Measurements from ENCODE around the gene CYP2R1. TPM values are rescaled to one million over a fixed set of nuclear protein-coding genes. Genes with fewer than 3 reads are reported as not detected.
A peak's percentile ranks its signal among the peaks of the same experiment; 100 is the strongest.

Gene CYP2R1
- total and polyA plus RNA-seq, 2 of the 8 experiments (the other 6 are each of a cell fraction or from before 2014, with no cell fraction given): 8.3 to 12.9 TPM

DNA sequence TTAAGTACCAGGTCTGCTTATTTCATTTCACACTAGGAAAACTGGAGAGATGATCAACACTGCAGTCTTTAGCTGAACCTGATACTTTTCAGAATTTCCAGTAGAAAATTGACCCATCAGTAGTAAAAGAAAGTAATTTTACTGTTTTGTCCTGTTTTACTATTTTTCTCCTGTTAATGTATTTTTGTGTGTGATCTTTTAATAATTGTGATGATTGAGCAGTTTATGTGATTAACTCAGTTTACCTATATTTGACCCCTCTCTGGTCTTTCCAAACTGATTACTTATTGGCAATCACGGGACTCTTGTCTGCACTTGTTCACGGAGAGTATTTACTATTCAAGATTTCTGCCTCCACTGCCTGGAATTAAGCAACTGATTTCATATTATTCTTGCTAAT lies 546 bp upstream of the CYP2R1 start:
- Histone ChIP-seq H3K36me3 (ENCODE audit: control insufficient read depth in 2 of 4, insufficient read depth in 4 of 4, low read length in 3 of 4) (no peaks in the 10 kb centered on the region), H4K20me1 (replicated peaks in 1 of 2; ENCODE audit: control insufficient read depth in 1 of 2, insufficient read depth in 2 of 2, low read length in 2 of 2) (no peaks in the 10 kb centered on the region), H3K27me3 (replicated peaks in 1 of 4; ENCODE audit: control insufficient read depth in 3 of 4, extremely low read depth in 1 of 4, insufficient read depth in 3 of 4, low read length in 3 of 4) (peaks cover 0 to 4% (median 4%) of the 10 kb centered on the region in 4 experiments; a peak in 2 of 7 replicates), H3K23ac (ENCODE audit: insufficient read length) (no peak overlapping the region), H3K79me1 (ENCODE audit: low read depth, low read length) (no peaks in the 10 kb centered on the region), H2BK12ac (ENCODE audit: low read depth, low read length) (no peak overlapping the region), H2AFZ (ENCODE audit: low read length) (no peak overlapping the region), H2BK15ac (ENCODE audit: low read length) (0 out of 2 replicates have a peak overlapping the region, but pooled peaks have one; percentile 1), H3K4ac (replicated peaks; ENCODE audit: insufficient read length, low read depth, low read length) (no peak overlapping the region), H4K8ac (ENCODE audit: extremely low read depth, insufficient read depth, low read length) (no peak overlapping the region), H3K4me3 (ENCODE audit: extremely low read depth in 1 of 4, insufficient read depth in 2 of 4, low read depth in 3 of 4, low read length in 4 of 4) (peak overlapping the region; percentile 3 to 62 (median 29); a peak in 5 of 8 replicates), H3K79me2 (ENCODE audit: control insufficient read depth in 1 of 2, insufficient read depth in 2 of 2, low read length in 2 of 2) (no peaks in the 10 kb centered on the region), H2BK20ac (ENCODE audit: low read length) (no peak overlapping the region), H4K5ac (ENCODE audit: insufficient read length, low read depth, low read length) (no peak overlapping the region), H3K23me2 (ENCODE audit: low read depth, low read length) (peaks cover 8% of the 10 kb centered on the region; the same call in 1 of the 2 replicates), H3K14ac (ENCODE audit: insufficient read length) (no peak overlapping the region), H2BK5ac (ENCODE audit: low read depth, low read length) (no peak overlapping the region), H4K91ac (replicated peaks; ENCODE audit: insufficient read length, low read length) (no peak overlapping the region), H3K4me1 (replicated peaks in 1 of 4; ENCODE audit: control insufficient read depth in 3 of 4, insufficient read depth in 4 of 4, low read length in 3 of 4) (no peaks in the 10 kb centered on the region; a peak in 2 of 7 replicates), H3K56ac (replicated peaks; ENCODE audit: insufficient read length, low read depth, low read length) (no peak overlapping the region), H3K18ac (ENCODE audit: extremely low read depth, low read length) (no peak overlapping the region), H3K9ac (replicated peaks in 1 of 4; ENCODE audit: extremely low read depth in 1 of 4, low read depth in 3 of 4, low read length in 3 of 4) (no peak overlapping the region), H3K27ac (ENCODE audit: low read depth, low read length) (no peak overlapping the region), H2BK120ac (replicated peaks; ENCODE audit: low read depth, low read length) (no peak overlapping the region), H3K4me2 (ENCODE audit: insufficient read depth in 1 of 2, low read depth in 2 of 2, low read length in 2 of 2) (peak overlapping the region; percentile 74 to 92), H3K9me3 (ENCODE audit: insufficient read depth in 2 of 2, low read depth in 1 of 2, low read length in 1 of 2) (no peaks in the 10 kb centered on the region; a peak in 1 of 4 replicates), H2AK5ac (ENCODE audit: low read depth, low read length) (no peak overlapping the region)
- ChIA-PET CTCF (ENCODE audit: partially characterized antibody) (interaction anchor here (1.0 to 4.6 kb wide), 6 partner anchors 10 to 270 kb away, joined by 3 to 54 read pairs (median 5); no protein-coding TSS in a partner anchor), POLR2A (ENCODE audit: partially characterized antibody) (interaction anchor here (1.0 to 1.9 kb wide), 3 partner anchors 248 to 392 kb away, joined by 3 to 10 read pairs (median 3); partner anchors contain the start of genes COPB1, PDE3B and PSMA1)
- FAIRE-seq: no peak
- DNase-seq (ENCODE audit: low read depth in 1 of 2, low spot score in 2 of 2): no peak
- 93% methylated on average over 2 of the region's 2 CpGs; no CpG with 5 or more reads in 1 of the 2 experiments for WGBS, 2 experiments (ENCODE audit: extremely low coverage in 1 of 2, insufficient coverage in 1 of 2, insufficient read length in 1 of 2, insufficient replicate concordance in 2 of 2, low coverage in 1 of 2, low lambda C conversion rate in 2 of 2, missing lambda C conversion rate in 1 of 2)
- TF ChIP-seq JUND (IDR thresholded peaks at IDR 0.05; ENCODE audit: low read length) (no peak), CHD1 (IDR thresholded peaks at IDR 0.05; ENCODE audit: low read depth, low read length) (no peak), SP1 (IDR thresholded peaks at IDR 0.05; ENCODE audit: low read depth, low read length) (no peak), GABPA (IDR thresholded peaks at IDR 0.05; ENCODE audit: borderline replicate concordance, insufficient read depth, low read length) (no peak), TAF7 (optimal IDR thresholded peaks at IDR 0.05; ENCODE audit: borderline replicate concordance, low read depth, low read length) (no peak), TBP (IDR thresholded peaks at IDR 0.05; ENCODE audit: low read depth, low read length) (no peak), RFX5 (IDR thresholded peaks at IDR 0.05; ENCODE audit: borderline replicate concordance, low read depth, low read length) (no peak), POLR2AphosphoS5 (IDR thresholded peaks at IDR 0.05; ENCODE audit: low read depth, low read length) (no peak), KDM5A (IDR thresholded peaks at IDR 0.05; ENCODE audit: low read length) (no peak), CREB1 (IDR thresholded peaks at IDR 0.05) (no peak), EZH2 (IDR thresholded peaks at IDR 0.05; ENCODE audit: low read depth, low read length, severe bottlenecking) (no peak), POLR2A (IDR thresholded peaks at IDR 0.05; ENCODE audit: control extremely low read depth in 1 of 2, low read depth in 2 of 2, low read length in 2 of 2) (no peak), RBBP5 (IDR thresholded peaks at IDR 0.05; ENCODE audit: borderline replicate concordance, low read depth, low read length) (no peak), SUZ12 (IDR thresholded peaks at IDR 0.05; ENCODE audit: low read length) (no peak)
- TF ChIP-seq, protein P1, sequence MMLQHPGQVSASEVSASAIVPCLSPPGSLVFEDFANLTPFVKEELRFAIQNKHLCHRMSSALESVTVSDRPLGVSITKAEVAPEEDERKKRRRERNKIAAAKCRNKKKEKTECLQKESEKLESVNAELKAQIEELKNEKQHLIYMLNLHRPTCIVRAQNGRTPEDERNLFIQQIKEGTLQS (IDR thresholded peaks at IDR 0.05; ENCODE audit: insufficient read depth, low read depth, low read length): no peak
